GM21360 (cell line): ENCODE data around the gene COL4A2.
A peak's percentile ranks its signal among the peaks of the same experiment; 100 is the strongest.

Experiments used
- ATAC-seq: cut with Tn5 transposase; IDR thresholded peaks from one replicate; pipeline ENCODE4 v1.9.1; 2021; ENCODE audit warnings: mild to moderate bottlenecking, moderate library complexity; ENCODE audit not compliant: unreplicated experiment

COL4A2 gene

GRCh38 chr13:110398564-110399507, 91.8 kb downstream of the COL4A2 start:
- no peak for ATAC-seq

DNA sequence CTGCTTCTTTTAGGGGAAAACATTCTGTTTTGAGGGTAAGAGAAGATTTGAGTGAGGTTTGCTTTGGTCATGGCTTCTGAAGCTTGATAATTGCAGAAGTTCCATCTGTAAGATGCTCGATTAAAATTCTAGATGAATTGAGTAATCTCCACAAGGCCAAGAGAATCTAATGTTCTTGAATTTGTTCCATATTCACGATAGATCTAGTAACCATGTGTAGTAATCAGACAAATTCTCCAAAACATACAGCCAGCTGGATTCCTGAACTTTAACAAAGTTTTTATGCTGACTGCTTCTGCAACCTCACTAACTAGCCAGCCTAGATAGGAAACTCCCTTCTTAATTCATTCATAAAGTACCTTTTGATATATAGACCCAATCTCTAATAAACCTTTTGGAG, 92.7 kb downstream of the COL4A2 start:
- ATAC-seq = no peak

DNA sequence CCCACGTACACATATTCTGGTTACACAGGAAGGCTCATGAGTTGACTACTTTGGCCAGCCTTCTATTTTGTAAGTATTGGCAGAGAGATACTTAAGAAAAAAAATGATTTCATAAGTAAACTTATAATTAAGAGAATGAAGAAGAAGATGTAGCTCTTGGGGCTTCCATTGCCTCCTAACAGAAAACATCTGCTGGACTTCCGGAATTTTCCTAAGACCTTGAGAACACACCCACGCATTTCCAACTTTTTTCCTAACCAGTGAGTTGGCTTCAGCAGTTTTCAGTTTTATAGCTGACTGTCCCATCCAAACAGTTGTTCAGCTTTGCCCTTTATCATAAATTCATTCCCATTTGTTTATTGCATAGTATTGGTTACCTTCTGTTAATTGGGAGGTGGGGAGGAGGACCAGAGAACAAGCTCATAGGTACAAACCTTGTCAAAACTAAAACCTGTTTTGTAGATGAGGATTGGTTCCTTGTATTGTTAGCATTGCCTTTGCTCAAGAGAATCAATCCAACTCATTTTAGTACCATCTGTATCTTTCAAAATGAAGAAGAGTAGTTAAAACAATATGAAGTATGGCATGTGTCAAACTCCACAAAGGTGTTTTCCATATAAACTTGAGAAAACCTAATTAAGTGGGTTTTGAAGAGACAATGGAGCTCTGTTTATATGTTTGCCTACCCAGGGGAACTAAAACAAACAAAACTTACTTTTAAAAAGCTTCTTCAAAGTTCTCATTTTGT, 93.9 kb downstream of the COL4A2 start:
- no peak for ATAC-seq

GRCh38 chr13:110402299-110403069, 95.4 kb downstream of the COL4A2 start:
- ATAC-seq = no peak

DNA sequence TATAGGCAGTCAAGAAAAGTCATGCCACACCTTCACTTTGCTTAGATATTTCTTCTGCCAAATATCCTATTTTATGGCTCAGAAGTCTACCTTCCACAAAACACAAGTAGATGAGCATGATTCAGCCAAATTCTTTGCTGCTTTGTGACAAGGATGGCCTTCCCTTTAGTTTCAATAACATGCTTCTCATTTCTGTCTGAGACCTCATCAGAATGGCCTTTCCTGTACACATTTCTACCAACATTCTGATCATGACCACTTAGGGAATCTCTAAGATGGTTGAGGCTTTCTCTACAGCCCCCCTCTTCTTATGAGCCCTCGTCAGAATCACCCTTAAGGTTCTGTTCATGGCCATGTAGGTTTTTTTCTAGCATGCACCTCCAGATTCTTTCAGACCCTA, 96.2 kb downstream of the COL4A2 start:
- no peak for ATAC-seq

GRCh38 chr13:110403721-110404120, 96.6 kb downstream of the COL4A2 start:
- no peak for ATAC-seq

DNA sequence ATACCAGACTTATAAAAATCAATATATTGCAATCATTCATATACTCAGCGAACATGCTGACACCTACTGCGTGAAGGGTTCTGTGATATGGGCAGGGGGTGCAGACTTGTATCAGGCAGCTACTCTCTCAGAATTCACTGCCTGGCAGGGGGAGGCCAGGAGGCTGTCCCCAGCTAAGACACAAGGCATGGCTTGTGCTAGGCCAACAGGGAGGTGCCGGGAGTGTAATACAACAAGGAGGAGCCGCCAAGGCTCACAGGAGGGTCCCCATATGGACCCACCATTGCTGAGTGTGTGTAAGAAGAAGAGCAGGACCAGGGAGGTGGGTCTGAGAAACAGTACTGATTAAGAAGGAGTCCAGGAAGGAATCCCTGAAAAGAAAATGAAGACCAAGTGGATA, 97.2 kb downstream of the COL4A2 start:
- no peak for ATAC-seq

DNA sequence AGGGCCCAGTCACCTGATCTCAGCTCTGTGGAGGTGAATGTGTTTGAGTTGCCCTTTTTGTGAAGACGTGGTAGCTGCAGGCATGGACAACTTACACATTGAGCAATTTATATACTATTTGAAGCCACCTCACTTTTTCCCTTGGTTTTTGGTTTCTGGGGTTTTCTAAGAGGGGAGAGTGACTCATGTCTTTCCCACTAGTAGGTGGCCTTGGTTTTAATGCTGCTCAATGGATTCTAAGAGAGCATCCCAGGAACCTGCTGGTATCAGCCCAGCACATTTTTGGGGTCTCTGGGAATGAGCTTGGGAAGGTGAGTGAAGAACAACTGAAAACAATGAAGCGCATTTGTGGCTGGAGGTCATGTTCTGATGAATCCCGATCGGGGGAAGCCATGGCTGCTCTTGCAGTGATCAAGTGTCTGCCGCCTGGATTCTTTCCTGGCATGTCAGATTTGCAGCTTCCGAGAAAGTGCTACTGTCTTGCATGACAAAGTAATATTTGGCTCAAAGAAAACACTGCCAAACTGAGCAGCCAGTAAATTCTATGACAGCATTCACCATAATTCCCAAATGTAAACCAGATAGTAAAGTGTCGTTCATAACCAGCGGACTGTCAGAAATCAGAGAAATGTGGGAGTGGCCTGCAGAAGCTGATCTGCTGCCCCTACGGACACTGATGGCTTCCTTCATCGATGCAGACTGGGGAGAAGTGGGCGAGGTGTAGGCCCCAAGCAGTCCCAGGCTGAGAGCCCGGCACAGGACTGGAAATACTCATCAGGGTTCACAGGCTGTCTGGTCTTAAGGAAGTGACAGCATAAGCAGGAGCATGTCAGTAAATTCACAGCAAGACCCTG, 98.7 kb downstream of the COL4A2 start:
- no peak for ATAC-seq

- ATAC-seq = no peak
These were observed 99.9 kb downstream of the COL4A2 start for GRCh38 chr13:110407021-110407420.

GRCh38 chr13:110407531-110407930, 100.4 kb downstream of the COL4A2 start:
- ATAC-seq = no peak

- ATAC-seq = no peak
These were observed 101.2 kb downstream of the COL4A2 start for GRCh38 chr13:110408286-110408685.

- ATAC-seq = no peak
These were observed 102.5 kb downstream of the COL4A2 start for GRCh38 chr13:110409581-110409992.

DNA sequence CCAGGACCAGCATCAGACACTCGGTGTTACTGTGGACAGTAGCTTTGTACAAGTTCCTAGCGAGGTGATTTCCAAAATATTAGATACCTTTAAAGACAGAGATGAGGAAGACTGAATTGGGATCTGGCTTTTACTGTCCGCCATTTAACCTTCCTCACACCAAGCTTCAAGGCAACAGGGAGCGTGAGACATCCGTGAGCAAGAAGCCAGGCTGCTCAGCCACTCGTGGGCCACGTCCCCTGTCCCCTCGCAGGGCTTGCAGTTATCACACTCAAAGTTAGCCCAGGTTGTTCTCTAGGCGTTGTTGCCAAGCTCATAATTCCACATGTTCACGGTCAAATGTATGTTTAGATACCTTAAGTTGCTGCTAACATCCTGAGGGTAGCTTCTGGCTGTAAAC, 102.9 kb downstream of the COL4A2 start:
- no peak for ATAC-seq

GRCh38 chr13:110410936-110411687, 104.0 kb downstream of the COL4A2 start:
- no peak for ATAC-seq

DNA sequence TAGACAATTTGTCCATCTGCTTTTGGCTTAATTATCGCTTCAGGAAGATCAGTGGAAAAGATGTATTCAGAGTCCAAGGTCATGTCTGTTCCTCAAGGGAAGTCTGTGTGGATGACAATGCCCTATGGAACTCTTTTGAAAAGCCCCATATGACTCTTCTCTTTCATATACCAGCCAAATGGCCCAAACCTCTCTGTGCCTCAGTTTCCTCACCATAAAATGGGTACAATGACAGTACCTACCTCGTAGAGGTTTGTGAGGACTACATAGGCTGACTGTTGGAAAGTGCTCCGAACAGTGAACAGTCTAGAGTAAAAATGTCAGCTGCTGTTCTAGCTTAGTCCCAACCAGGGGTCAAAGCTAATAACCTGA, 104.6 kb downstream of the COL4A2 start:
- ATAC-seq = no peak

DNA sequence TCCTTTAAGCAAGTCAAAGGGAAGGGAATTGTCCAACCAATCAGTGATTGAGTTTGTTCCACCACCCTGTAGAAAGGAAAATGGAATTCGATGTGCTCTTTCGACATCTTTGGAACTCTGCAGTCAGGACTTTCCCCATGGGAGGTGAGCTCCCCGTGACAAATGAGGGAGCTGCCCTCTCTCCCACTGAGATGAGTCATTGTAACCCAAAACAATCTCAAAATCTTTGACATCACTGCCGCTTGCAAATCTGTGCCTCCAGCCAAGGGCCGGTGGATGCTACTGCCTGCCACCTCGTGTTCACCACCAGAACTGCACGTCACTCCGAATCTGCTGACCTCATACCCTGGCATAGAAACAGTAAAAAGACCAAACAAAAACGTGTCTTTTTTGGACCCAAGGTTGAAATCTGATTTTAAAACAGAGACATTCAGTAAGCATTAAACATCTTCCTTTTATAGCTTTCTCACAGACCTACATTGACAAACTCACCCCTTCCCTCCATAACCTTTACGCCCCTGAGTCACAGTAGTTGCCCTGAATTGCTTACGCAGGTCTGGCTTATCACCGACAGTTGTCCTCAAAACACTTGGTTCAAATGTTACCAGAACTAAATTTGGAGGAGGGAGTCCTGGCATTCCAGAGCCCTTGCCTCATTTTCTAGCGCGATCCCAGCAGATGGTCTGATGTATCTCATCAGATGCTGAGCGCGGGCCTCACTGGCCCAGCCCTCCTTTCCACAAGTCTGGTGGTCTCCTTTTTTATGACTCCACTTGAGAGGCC, 105.2 kb downstream of the COL4A2 start:
- ATAC-seq = peak; percentile 93

DNA sequence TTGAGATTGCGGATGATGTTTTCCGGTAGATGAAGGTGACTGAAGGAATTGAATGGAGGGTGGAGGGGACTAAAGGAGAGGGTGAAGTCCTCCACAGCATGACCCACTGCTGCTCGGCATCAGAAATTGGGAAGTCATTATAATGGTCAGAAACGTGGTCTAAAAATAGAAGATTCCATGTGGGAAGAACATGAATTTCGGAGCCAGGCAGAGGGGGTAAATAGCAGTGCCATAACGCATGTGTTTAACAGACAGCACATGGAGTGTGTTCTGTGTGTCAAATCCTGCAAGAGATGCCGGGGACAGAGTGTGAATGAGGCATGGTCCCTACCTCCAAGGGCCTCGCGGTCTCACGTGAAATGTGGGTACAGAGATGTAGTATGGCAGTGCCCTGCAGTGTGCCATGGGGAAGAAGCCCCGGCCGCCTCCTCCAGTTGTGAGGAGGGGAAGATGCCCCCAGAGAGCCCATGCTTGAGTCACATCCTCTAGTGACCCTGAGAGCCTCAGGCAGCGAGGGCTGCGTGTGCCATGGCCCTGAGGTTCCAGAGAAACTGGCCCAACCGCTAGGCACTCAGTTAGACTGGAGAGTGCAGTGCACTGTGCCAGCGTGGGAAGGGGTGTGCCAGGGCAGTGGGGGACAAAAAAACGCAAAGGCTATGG, 106.1 kb downstream of the COL4A2 start:
- no peak for ATAC-seq

DNA sequence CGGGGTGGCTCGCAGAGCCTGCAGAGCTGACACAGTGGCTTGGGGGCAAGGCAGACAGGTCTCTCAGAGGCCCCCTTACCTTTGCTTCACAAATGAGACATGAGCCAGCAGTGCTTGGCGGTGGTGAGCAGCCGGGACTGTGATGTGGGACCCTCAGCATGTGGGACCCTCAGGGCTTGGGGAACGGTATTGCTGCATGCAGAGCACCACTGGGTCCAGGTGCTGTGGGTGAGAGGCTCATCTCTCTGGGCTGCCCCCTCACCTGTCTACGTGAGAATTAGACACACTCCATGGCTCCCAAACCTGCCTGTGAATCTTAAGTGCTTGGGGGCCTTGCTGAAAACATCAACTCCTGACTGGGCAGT, 106.6 kb downstream of the COL4A2 start:
- no peak for ATAC-seq
